Measurements from ENCODE around the gene DNLZ. TPM values are rescaled to one million over a fixed set of nuclear protein-coding genes. Genes with fewer than 3 reads are reported as not detected.

The DNLZ gene
- total and polyA plus RNA-seq, 9 of the 15 experiments (the other 6 are each of a cell fraction or from before 2014, with no cell fraction given), result 0.17 to 44.6 (median 3.4) TPM

DNA sequence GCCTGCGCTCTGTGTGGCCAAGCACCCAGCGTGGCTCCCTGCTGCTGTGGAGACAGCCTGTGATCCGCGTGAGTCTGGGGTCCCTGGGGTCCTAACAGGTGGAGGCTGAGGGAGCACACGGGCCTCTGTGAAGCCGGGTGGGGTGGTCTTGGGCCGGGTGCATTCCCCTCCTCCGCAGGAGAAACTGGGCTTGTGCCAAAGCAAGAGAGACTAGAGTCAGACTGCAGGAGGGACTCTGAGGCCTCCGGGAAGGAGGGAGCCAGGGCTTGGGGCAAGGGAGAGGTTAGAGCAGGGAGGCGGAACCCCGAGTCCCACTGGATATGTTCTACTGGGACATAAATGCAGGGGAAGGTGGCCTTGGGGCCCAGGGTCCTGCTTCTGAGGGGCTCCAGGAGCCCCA is 10.5 kb downstream of the DNLZ start:
- H3K36me3 ChIP-seq (ENCODE audit: control insufficient read depth, insufficient read depth, low read length), result no peaks in the 10 kb centered on the region
- FAIRE-seq (no peak), DNase-seq (ENCODE audit: extremely low read depth in 1 of 4, low spot score in 3 of 4) (no peak), ATAC-seq (no peak)
- peaks cover 0 to 94% of the 10 kb centered on the region in 2 experiments; a peak in 4 of 5 replicates for H3K4me1 ChIP-seq (replicated peaks in 1 of 2; ENCODE audit: control insufficient read depth in 2 of 2, insufficient read depth in 2 of 2, low read length in 2 of 2)
- H3K9me1 ChIP-seq (ENCODE audit: control insufficient read depth, insufficient read depth, low read length), result no peaks in the 10 kb centered on the region
- H3K4me3 ChIP-seq, result no peak overlapping the region
- no peak overlapping the region for H3K27ac ChIP-seq (ENCODE audit: extremely low read depth, low read depth, low read length)
- ChIA-PET POLR2A (interaction anchor here (1.9 kb wide), 1 partner anchor 10 kb away, joined by 9 read pairs; the partner anchor contains the start of gene DNLZ), CTCF (ENCODE audit: low intra/inter-chr PET ratio) (interaction anchor here (0.7 kb wide), 1 partner anchor 1112 kb away, joined by 4 read pairs; no protein-coding TSS in a partner anchor)
- no peak overlapping the region for H2AFZ ChIP-seq (ENCODE audit: low read depth, low read length)
- in situ Hi-C loops (cut with MboI), result no loop called here
- intact Hi-C loops (cut with micrococcal nuclease), result no loop called here
- no peaks in the 10 kb centered on the region for H3K9me3 ChIP-seq (replicated peaks; ENCODE audit: control insufficient read depth, insufficient read depth, low read depth, low read length)
- H3K79me2 ChIP-seq (ENCODE audit: control insufficient read depth, insufficient read depth, low read length), result no peaks in the 10 kb centered on the region
- no peak overlapping the region for H3K4me2 ChIP-seq (ENCODE audit: insufficient read depth, low read length)
- no peaks in the 10 kb centered on the region; the same call in 1 of the 2 replicates for H4K20me1 ChIP-seq (replicated peaks; ENCODE audit: control insufficient read depth, insufficient read depth, low read length)
- WGBS (ENCODE audit: insufficient coverage, low coverage, missing lambda C conversion rate), result 47% methylated on average over 10 of the region's 11 CpGs
- no TSS peak for BruUV-seq (replicated peaks)
- no peaks in the 10 kb centered on the region for H3K27me3 ChIP-seq (ENCODE audit: control insufficient read depth in 2 of 2, insufficient read depth in 2 of 2, low read length in 2 of 2)
- peak overlapping the region in 1 of 2 experiments; percentile 68; a peak in 1 of 4 replicates for H3K9ac ChIP-seq (ENCODE audit: insufficient read depth in 1 of 2, low read depth in 2 of 2, low read length in 2 of 2)
- TF ChIP-seq PHF21A (IDR thresholded peaks at IDR 0.05; ENCODE audit: borderline replicate concordance, low read depth) (no peak), BCOR (IDR thresholded peaks at IDR 0.05) (peak; percentile 44; the same call in 1 of the 2 replicates), PYGO2 (tag; IDR thresholded peaks at IDR 0.05) (no peak), PHTF2 (CRISPR knock-in tag; IDR thresholded peaks at IDR 0.05) (no peak), MAFF (IDR thresholded peaks at IDR 0.05; ENCODE audit: low read length) (no peak), SMARCE1 (IDR thresholded peaks at IDR 0.05) (no peak)

DNA sequence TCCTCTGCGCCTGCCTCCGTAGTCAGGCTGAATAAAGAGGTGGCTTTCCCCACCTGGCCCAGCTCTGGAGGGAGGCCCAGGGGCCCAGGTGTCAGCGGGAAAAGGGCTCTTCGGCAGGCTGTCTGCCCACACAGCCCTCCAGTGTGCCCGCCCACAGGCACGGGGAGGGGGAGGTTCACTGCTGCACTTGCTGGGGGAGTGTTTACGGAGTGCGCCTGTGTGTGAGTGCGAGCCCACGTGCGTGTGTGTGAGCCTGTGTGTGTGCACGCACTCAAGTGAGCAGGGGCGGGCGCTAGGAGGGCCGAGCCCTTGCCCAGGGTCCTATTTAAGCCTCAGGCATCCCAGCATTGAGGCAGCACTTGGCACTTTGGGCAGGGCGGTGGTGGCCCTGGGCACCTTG is 10.9 kb downstream of the DNLZ start:
- no peaks in the 10 kb centered on the region for H3K9me1 ChIP-seq (ENCODE audit: control insufficient read depth, insufficient read depth, low read length)
- no peak overlapping the region for H3K27ac ChIP-seq (ENCODE audit: extremely low read depth, low read depth, low read length)
- no peaks in the 10 kb centered on the region; the same call in 1 of the 2 replicates for H4K20me1 ChIP-seq (replicated peaks; ENCODE audit: control insufficient read depth, insufficient read depth, low read length)
- intact Hi-C loops (cut with micrococcal nuclease), result no loop called here
- no peaks in the 10 kb centered on the region for H3K36me3 ChIP-seq (ENCODE audit: control insufficient read depth, insufficient read depth, low read length)
- peak in 3 of 4 experiments; percentile 28 to 49 (median 44) for DNase-seq (ENCODE audit: extremely low read depth in 1 of 4, low spot score in 3 of 4)
- H3K4me2 ChIP-seq (ENCODE audit: insufficient read depth, low read length), result no peak overlapping the region
- peaks cover 0 to 94% of the 10 kb centered on the region in 2 experiments; a peak in 4 of 5 replicates for H3K4me1 ChIP-seq (replicated peaks in 1 of 2; ENCODE audit: control insufficient read depth in 2 of 2, insufficient read depth in 2 of 2, low read length in 2 of 2)
- FAIRE-seq, result no peak
- peak overlapping the region in 1 of 2 experiments; percentile 68; a peak in 2 of 4 replicates for H3K9ac ChIP-seq (ENCODE audit: insufficient read depth in 1 of 2, low read depth in 2 of 2, low read length in 2 of 2)
- in situ Hi-C loops (cut with MboI), result no loop called here
- ChIA-PET POLR2A (no interaction called here), CTCF (ENCODE audit: low intra/inter-chr PET ratio) (interaction anchor here (0.7 kb wide), 1 partner anchor 1112 kb away, joined by 4 read pairs; no protein-coding TSS in a partner anchor)
- no TSS peak for BruUV-seq (replicated peaks)
- no peaks in the 10 kb centered on the region for H3K27me3 ChIP-seq (ENCODE audit: control insufficient read depth in 2 of 2, insufficient read depth in 2 of 2, low read length in 2 of 2)
- WGBS (ENCODE audit: insufficient coverage, low coverage, missing lambda C conversion rate), result 34% methylated on average over 9 of the region's 16 CpGs
- ATAC-seq, result peak; percentile 5; the same call in 1 of the 3 replicates
- H3K79me2 ChIP-seq (ENCODE audit: control insufficient read depth, insufficient read depth, low read length), result no peaks in the 10 kb centered on the region
- H3K4me3 ChIP-seq, result no peak overlapping the region
- H3K9me3 ChIP-seq (replicated peaks; ENCODE audit: control insufficient read depth, insufficient read depth, low read depth, low read length), result no peaks in the 10 kb centered on the region
- H2AFZ ChIP-seq (ENCODE audit: low read depth, low read length), result no peak overlapping the region
- TF ChIP-seq DMBX1 (CRISPR knock-in tag; IDR thresholded peaks at IDR 0.05; ENCODE audit: borderline replicate concordance), result no peak
- TF ChIP-seq, protein P1, sequence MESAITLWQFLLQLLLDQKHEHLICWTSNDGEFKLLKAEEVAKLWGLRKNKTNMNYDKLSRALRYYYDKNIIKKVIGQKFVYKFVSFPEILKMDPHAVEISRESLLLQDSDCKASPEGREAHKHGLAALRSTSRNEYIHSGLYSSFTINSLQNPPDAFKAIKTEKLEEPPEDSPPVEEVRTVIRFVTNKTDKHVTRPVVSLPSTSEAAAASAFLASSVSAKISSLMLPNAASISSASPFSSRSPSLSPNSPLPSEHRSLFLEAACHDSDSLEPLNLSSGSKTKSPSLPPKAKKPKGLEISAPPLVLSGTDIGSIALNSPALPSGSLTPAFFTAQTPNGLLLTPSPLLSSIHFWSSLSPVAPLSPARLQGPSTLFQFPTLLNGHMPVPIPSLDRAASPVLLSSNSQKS (CRISPR knock-in tag; IDR thresholded peaks at IDR 0.05), result no peak
- TF ChIP-seq, protein P2, sequence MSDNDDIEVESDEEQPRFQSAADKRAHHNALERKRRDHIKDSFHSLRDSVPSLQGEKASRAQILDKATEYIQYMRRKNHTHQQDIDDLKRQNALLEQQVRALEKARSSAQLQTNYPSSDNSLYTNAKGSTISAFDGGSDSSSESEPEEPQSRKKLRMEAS (CRISPR knock-in tag; IDR thresholded peaks at IDR 0.05), result peak; percentile 47; the same call in 1 of the 2 replicates
- TF ChIP-seq, protein P3, sequence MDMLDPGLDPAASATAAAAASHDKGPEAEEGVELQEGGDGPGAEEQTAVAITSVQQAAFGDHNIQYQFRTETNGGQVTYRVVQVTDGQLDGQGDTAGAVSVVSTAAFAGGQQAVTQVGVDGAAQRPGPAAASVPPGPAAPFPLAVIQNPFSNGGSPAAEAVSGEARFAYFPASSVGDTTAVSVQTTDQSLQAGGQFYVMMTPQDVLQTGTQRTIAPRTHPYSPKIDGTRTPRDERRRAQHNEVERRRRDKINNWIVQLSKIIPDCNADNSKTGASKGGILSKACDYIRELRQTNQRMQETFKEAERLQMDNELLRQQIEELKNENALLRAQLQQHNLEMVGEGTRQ (CRISPR knock-in tag; IDR thresholded peaks at IDR 0.05), result no peak
- no peak for TF ChIP-seq SMARCB1 (IDR thresholded peaks at IDR 0.05; ENCODE audit: insufficient read length, low read depth)
- TF ChIP-seq TEAD2 (tag; IDR thresholded peaks at IDR 0.05), result no peak

All from K562 (cell line).